Choroid plexus epithelial cell (primary cell): ENCODE measurements around the gene RIC8A.

Experiments used
- DNase-seq: peaks from one replicate; pipeline ENCODE4 v3.0.0-alpha.2; 2010; ENCODE audit warnings: low read depth
- H3K4me3 ChIP-seq: 2 replicates; pipeline ENCODE4 v1.5.1; 2011; ENCODE audit warnings: low read depth, mild to moderate bottlenecking, control low read depth, low read length, moderate library complexity
- TF ChIP-seq, protein P1 (sequence below): conservative IDR thresholded peaks from 2 replicates; pipeline ENCODE4 v1.5.1; 2011; ENCODE audit warnings: low read depth, mild to moderate bottlenecking, control low read depth, inconsistent platforms, low read length, moderate library complexity

RIC8A gene

DNA sequence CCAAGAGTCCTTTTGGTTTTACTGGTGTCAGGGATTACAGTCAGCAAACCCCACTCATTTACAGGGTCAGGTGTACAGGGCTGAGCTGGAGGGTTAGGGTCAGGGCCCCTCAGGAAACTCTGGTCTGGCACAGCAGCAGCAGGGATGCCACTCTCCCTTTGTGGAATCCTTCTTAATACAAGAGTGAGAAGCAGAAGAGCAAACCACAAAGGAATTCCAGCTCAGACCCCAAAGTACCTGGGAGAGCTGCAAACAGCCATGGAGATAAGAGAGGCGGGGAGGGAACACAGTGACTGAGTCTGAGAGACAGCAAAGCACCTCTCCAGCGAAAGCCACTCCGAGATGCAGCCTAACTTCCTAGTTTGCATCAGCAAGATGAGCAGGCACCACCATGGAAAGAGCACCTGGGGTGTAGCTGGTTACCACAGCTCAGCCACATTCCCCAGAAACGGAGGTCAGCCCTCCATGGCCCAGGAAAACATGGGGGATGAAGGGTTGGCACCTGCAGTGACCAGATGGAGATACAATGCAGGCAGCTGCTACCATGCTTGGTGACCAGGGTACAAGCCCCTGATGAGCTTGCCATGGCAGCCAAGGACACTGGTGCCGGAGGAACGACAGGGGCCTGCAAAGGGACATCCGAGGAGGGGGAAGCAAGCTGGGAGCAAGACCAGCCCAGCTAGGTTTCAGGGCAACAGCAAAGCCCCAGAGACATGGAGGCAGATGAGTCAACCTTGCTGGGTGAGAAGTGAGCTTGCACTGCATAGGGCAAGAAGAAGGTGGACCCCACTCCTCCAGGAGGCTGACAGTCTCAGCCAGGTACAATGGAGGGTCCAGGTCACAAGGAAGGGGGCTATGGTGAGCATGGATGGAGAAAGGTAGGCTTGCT is 4.2 kb upstream of the RIC8A start:
- DNase-seq, result no peak

DNA sequence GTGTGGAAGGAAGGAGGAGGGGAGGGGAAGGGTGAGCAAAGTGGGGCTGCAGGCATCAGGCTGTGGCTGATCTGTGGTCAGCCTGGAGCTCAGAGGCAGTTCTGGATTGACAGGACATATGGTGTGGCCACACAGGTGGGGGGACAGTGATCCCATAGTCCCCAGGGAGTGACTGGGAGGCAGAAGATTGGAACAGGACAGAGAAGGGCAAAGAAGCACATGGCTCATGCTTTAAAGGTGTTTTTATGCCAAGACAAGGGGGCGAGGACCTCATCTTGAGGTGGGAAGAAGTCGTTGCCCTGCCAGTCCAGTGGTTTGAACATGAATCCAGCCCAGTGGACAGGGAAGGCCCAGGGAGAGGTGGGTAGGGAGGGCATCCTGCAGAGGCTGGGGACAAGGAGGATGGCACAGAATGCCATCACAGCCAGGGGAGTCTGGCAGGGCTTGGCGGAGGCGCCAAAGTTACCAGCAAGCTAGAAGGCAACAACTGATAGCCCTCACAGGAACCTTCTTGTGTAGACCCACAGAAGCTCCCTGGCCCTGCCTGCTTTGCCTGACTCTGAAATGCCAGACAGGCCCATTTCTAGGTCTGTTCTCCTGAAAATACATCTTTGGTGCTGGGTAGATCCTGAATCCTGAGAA is 3.4 kb upstream of the RIC8A start:
- TF ChIP-seq, protein P1, sequence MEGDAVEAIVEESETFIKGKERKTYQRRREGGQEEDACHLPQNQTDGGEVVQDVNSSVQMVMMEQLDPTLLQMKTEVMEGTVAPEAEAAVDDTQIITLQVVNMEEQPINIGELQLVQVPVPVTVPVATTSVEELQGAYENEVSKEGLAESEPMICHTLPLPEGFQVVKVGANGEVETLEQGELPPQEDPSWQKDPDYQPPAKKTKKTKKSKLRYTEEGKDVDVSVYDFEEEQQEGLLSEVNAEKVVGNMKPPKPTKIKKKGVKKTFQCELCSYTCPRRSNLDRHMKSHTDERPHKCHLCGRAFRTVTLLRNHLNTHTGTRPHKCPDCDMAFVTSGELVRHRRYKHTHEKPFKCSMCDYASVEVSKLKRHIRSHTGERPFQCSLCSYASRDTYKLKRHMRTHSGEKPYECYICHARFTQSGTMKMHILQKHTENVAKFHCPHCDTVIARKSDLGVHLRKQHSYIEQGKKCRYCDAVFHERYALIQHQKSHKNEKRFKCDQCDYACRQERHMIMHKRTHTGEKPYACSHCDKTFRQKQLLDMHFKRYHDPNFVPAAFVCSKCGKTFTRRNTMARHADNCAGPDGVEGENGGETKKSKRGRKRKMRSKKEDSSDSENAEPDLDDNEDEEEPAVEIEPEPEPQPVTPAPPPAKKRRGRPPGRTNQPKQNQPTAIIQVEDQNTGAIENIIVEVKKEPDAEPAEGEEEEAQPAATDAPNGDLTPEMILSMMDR, result no peak
- H3K4me3 ChIP-seq, result no peak overlapping the region
- DNase-seq, result no peak

More for the DNA sequence above, 4.2 kb upstream of the RIC8A start:
- TF ChIP-seq, protein P1, result no peak
- no peak overlapping the region for H3K4me3 ChIP-seq

- TF ChIP-seq, protein P1, result no peak
These were observed 2.9 kb upstream of the RIC8A start for GRCh38 chr11:204587-205109.

GRCh38 chr11:205221-206001 is 2.1 kb upstream of the RIC8A start:
- TF ChIP-seq, protein P1, result no peak
- DNase-seq, result no peak
- H3K4me3 ChIP-seq, result peak overlapping the region; percentile 96

More at GRCh38 chr11:204587-205109, 2.9 kb upstream of the RIC8A start:
- no peak overlapping the region for H3K4me3 ChIP-seq
- no peak for DNase-seq

- no peak for DNase-seq
- peak overlapping the region; percentile 96 for H3K4me3 ChIP-seq
- TF ChIP-seq, protein P1, result no peak
These were observed 1.5 kb upstream of the RIC8A start for GRCh38 chr11:206002-206384.

GRCh38 chr11:206526-207207 is 841 bp upstream of the RIC8A start:
- TF ChIP-seq, protein P1, result no peak
- DNase-seq, result no peak
- H3K4me3 ChIP-seq, result peak overlapping the region; percentile 96
